H4 (cell line): ENCODE data around the gene PLCH1. TPM values are rescaled to one million over a fixed set of nuclear protein-coding genes. Genes with fewer than 3 reads are reported as not detected.

ENCODE experiments used
- DNase-seq: peaks from one replicate; pipeline ENCODE4 v3.0.0-alpha.2; 2015; ENCODE audit warnings: low spot score
- total RNA-seq: library from RNA; depleted of rRNA; stranded (reverse); fragments of >200 nt; shearing (Covaris generic); gene quantifications from 2 replicates; pipeline ENCODE4 v1.2.3, GENCODE V29; 2014

Gene PLCH1
- total RNA-seq, 1 experiment from 2014 or later = 1.1 TPM

DNA sequence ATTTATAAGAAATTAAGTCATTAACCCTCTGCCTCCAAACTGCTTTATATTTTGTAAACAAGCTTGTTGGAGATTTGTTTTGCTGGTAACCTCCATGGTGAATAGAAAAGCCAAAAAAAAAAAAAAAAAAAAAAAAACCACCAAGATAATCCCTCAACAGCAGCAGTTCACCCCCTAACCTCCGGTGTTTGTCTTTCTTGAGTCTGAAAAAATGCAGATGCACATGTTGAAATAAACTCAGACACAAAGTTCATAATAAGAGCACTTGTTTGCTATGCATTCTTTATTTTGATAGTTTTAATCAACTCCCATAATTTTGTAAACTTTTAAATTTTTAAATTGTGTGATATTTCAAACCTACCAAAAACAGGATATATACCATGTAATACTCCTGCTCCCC, 1.8 kb upstream of the PLCH1 start:
- DNase-seq = no peak

DNA sequence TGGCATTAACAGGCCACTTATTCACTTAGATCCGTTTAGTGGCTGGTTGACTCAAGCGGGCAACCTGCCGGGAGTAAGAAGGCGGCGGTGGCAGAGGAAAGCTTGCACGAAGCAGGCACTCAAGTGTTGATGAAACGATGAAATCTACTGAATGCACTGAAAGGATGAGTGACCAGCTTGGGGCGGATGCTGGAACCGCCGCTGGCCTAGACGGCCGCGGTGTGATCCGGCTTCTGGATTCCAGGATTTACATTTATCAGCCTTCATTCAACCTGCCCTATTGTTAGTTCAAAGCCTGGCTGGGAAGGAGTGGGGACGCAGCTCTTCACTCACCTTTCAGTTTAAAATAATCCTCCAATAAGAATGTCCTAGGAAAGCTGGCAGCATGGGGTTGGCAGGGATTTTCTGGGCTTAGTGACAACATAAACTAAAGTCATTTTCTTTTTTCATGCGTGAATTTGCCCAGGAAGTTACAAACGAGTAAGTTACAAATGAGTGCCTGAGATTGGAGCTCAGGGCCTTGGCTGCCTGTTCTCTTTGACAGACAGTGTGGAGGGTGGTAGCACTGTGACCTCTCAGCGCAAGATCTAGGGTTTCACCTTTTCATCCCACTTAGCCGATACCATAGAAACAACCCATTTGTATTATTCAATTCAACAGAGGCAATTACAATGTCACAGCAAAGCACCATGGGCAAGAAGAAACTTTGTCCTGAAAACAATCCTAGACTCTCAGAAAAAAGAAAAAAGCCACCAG, 1.1 kb upstream of the PLCH1 start:
- peak; percentile 35 for DNase-seq

DNA sequence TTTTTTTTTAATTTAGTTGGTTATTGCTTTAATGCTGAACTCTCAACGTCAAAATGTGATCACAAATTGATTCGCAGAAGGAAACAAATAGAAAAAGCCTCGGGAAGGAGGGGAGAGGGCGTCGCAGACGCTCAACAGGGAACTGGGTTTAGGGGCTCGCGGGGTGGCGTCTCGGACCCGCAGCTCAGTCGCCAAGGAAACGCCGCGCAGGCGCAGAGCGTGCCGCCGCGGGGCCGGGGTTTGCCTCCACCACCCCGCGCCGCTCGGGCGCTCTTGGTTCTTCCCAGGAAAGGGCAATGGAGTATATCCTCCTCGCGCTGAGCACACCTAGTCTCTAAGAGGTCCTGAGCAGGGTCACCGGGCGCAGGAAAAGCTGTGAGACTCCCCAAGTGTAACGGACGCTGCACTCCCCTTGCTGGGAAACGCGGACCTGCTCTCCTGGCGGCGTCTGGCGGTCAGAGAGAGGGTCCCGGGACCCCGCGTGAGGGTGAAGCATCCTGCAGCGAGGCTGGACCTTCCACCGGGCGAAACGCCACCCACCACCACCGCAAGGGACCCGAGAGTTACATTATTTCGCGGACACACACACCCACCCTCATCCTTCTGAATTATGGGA, 753 bp downstream of the PLCH1 start:
- peak; percentile 24 for DNase-seq

DNA sequence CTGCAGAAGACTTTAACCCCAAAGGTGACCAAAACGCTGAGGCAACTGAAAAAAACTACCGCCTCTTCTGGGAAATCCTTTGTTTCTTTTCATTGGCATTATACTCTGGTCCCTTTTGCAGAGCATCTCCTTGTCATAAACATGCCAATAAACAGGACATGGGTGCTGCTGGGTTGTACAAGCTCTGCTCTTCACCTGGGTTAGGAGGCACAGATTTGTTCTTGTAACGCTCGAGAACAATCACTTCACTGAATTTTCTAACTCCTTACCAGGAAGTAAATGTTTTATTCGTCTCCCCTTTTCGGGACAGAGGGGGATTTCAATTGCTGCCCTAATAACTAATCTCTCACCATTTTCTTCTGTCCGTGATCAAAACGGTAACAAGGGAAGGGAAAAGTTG, 1.3 kb downstream of the PLCH1 start:
- DNase-seq = no peak

DNA sequence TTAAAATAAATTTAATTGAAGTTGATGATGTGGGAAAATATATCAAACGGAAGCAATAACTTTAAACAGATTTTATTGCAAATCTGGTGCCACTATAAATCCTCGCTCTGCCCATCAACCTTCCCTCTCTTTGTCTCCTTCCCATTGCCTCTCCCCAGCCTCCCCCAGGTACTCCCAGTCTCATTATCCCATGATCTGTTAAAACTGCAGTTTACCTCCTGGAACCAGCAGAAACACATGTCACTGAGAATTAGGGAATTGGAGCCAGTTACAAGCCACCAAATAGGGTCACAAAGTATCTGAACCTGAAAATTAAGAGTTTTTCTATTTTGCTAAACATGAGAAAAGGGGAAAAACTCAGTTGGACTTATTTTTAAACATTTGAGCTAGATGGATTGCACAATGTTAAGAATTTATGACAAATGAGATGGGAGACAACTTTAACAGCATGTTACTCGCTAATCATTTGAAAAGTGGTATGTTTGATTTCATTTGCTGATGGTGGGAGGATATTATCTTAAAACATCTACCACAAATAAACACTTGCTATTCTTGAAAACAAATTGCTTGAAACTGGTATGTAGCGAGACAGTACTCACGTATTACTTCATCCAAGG, 2.4 kb downstream of the PLCH1 start:
- no peak for DNase-seq

DNA sequence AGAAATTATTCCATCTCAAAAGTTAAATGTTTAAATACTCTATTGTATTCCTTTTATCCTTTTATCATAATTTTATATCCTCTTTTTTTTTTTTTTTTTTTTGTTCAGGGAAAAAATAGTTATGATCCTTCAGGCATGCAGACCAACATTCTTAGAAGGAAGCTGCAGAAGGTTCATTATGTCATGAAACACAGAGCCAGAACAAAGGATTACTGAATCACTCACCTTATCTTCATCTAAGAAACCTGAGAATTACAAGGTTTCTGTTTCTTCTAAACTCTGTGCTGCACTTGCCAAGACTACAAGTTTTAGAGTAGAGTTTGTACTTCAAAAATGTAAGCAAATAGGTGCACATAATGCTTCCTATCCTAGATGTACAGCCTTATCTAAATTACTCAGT, 3.3 kb downstream of the PLCH1 start:
- no peak for DNase-seq

DNA sequence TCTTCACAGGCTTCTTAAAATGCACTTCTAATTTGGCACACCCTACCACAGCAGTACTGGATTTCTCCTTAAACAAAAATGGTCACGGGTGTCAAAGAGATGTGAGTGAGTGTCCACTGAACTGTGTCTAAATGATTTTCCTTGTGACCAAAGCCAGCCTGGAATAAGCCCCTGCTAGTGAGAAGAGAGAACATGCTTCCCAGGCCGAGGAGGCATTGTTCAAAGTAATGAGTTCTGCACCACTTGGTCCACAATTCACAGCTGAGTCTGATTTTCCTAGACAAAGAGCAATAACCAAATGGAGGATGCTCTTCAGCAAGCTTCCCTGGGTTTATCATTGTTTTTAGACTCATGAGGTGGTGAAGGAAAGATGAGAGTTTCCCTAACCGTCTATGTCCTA, 3.8 kb downstream of the PLCH1 start:
- no peak for DNase-seq

DNA sequence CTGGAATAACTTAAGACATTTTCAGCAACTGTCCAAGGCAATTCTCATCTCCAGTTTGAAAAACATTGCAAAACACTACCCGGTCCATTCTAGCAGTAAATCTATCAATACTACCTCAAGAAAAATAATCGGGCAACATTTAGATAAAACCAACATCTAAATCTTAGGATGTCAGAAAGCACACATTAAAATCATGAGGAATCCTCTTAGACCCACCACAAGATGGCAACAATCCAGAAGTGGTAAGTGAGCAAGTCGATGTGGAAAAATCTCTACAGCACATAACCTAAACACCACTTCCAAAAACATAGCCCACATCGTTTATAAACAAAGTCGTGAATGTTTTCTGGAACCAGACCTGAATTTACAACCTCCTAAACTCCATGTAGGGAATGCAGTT, 5.7 kb downstream of the PLCH1 start:
- DNase-seq = peak; percentile 66

DNA sequence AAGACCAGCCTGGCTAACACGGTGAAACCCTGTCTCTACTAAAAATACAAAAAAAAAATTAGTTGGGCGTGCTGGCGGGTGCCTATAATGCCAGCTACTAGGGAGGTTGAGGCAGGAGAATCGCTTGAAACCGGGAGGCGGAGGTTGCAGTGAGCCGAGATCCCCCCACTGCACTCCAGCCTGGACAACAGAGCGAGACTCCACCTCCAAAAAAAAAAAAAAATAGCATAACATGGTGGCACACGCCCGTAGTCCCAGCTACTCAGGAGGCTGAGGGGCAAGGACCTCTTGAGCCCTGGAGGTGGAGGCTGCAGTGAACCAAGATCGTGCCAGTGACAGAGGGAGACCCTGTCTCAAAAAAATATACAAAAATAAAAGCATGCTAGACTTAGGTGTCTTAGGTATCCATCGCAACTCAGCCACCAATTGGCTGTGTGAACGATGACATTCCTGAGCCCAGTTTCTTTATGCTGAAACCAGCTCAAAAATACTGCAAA, 6.2 kb downstream of the PLCH1 start:
- DNase-seq = no peak

DNA sequence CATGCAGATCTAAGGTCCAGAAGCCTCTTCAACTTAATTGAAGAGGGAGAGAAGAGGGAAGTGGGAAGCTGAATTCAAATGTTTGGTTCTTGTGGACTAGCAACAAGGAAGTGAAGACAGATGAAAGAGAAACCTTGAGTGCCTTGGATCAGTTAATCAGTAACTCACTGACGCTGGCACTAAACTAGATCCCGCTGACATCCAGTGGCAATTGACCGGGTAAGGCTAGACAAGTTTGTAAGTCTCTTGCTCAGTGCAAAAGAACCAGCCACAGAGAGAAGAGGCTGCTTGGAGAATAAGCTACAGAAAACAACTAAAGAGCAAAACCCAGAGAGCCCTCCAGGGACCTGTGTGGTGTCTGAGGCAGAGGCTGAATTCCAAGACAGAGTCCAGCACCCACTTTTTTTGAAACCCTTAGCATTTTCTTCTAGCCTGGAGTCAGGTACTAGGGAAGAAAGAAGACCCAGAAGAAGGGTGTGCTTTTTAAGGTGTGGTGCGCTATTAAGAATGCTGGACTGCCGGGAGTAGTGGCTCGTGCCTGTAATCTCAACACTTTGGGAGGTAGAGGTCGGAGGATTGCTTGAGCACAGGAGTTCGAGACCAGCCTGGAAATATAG, 6.9 kb downstream of the PLCH1 start:
- no peak for DNase-seq

DNA sequence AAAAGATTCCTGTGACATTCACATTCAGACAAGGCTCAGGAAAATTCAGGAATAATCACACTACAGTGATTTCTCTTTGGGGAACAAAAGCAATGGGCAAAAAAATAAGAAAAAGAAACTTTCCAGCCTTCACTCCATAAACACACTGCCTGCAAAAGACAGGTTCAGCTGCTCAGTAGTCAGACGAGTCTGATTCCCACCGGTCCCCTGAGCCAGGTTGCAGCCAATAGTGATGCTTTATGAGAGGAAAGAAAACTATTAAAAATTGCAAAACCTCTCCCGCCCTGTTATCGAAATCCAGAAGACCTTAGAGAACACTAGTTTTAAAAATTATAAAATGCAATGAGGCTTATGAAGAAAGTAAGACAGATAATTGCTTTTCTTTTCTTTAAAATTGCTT, 8.5 kb downstream of the PLCH1 start:
- DNase-seq = no peak

DNA sequence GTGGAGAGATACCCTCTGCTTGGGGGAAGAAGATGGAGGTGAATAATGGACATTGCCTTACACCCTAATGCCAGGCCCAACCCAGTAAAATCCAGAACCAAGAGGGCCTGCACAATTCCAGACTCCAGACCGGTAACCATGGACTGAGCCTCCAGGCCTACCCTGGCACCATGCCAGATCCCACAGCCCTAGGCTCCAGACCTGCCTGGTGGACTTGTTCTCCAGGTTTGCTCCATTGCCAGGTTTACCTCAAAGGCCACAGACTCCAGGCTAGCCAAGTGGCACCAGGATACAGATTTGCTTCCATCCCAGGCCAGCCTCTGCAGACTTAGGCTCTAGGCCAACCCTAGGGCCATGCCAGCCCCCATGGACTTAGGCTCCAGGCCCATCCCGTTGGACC, 14.0 kb downstream of the PLCH1 start:
- DNase-seq = no peak

DNA sequence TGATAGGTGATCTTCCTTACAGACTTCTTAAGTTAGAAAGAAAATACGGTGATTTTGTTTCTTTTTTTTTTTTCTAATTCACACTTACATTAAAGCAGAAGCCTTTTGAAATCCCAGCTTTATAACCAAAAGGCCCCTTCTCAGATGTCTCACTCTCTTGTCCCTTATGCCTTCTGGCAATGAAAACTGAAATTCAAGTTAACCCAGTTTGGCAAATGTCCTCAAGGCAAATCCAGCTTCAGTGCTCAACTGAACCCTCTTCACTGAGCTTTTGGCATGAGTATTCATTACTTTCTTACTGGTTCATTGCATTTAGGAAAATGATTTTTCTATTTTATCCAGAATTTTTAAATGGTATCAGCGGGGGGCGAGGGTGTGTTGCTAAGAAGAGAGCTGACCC, 17.0 kb downstream of the PLCH1 start:
- no peak for DNase-seq

DNA sequence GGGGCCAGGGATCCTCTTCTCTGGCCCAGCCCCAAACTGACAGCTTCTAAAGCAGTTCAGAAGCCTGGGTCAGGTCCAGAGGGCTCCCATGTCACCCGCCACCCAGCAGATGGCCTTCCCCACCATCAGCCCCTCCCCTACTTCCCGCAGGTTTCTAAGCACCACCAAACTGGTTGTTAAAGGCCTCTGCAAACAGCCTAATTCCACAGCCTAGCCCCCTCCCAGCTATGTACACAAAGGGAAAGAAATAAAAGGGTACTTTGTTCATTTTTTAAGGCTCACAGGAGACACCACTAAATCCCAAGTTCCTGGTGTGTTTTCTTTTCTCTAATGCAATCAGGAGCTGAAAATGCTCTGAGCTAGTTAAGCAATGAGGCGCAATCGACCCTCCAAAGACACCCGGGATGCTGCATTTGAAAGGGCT, 30.6 kb downstream of the PLCH1 start:
- DNase-seq = no peak

DNA sequence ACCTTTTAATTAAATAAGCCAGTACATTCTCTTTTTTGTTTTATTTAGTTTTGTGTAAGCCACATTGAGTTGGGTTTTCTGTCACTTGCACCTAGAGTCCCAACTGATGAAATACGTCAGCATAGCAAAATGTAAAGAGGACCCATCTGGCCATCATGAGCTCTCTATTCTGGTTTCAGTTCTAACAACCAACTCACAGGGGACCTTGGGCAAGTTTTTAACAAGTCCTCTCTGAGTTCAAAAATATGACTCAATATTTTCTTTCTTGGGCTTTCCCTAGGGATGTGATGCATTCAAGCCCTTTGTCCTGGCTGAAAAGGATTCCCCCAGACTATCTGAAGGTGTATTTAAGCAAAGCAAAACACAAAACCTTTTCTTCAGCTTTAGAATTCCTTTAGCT, 32.9 kb downstream of the PLCH1 start:
- no peak for DNase-seq

DNA sequence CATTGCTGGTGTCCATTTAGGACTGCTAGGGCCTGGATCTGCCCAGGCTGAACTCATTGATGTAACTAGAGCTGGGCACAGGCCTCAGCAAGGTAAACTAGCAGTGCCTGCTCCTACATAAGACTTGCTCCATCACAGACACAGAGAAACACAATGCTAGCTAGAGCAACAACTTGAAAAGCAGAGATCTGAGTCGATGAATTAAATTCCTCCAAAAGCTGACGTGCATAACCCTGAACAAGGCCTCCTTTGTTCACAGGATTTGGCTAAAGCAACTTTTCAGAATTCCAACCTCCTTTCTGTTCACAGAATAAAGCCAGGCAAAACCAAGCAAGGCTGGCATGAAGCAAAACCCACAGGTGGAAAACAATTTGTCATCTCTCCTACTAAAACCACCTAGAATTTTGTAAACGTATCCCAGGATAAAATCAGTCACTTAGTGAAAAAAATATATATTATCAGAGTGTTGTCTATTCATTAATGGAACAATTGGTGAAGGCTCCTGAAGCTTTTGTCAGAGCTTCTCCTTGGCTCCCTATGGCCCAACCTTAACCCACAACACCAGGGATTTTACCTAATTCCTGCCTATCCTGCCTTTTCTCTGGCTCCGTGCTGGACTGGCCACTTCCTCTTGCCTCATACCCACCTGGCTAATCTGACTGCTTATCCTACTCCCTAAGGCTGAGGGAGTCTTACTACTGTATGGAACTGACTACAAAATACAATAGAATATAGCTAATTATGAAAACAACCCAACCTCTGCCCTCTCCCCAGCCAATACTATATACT, 39.9 kb downstream of the PLCH1 start:
- no peak for DNase-seq

DNA sequence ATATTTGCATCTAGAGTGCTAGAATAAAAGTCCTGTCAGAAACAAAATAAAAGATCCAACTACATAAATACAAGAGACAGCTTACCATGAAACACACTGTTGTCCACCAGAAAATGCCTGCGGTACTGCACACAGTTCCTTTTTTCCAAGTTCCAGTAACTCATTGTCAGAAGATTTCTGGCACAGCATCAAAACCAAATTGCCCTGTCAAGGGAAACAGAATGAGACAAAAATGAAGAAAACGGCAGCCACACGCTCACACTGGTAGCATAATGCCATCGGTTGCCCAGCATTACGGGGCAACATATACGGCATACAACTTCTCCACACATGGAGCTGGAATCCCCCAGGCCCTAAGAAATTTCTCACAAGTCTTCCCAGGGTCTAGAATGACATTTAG, 40.8 kb downstream of the PLCH1 start:
- no peak for DNase-seq

DNA sequence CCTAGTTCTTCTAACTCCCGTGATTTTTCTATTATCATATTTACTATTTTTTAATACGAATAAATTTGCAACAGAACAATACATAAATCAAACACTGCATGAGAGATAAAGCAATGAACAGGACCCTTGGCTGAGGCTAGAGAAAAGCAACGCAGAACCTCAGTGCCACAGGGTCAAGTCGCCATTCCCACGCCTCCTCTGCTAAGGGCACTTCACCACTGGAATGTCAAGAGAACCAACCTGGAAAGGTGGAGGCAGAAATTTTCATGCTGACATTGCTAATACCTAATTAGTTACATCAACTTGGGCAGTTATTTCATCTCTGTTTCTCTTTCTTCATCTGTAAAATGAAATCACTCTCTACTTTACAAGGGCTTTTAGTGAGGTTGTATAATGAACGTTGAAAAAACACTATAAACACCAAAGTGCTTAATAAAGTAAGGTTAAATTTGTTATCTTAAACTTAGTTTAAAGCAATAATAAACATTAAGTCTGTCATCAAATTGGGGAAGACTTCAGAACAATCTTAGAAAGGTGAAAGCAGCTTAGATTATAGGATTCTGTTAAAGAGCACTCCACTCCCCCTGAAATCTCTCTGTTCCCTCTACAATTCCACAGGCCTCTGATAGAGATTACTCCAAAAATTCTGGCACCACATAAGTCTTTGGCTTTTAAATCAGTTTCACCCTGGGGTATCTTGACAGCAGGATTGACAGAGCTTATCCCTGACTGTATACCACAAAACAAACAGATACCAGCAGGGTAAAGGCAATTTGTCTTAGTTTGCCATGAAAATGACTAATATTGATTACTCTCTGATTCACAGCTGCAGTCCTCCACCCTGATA, 41.9 kb downstream of the PLCH1 start:
- no peak for DNase-seq

DNA sequence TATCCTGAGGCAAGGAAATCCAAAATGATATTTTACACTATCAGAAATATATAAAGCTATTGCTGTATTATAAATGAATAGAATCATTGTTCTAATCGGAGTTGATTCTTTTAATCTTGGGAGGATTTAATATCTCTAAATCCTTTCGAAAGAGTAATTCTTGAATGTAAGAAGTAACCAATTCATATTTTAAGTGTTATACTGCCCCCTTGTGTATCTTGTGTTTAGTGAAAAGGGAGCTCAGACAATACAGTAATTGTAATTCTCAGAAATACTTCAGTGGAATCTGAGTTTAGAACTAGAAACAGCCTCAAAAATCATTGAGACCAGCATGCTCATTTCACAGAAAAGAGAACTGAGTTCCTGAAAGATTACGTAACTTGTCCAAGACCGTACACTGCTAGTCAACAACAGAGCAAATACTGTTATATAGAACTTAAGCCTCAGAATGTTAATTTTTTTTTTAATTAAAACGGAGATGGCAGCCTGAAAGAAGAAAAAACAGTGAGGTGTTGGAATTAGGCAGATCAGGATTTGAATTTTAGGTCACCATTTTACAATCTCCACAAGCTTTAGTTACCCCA, 42.9 kb downstream of the PLCH1 start:
- peak; percentile 70 for DNase-seq

DNA sequence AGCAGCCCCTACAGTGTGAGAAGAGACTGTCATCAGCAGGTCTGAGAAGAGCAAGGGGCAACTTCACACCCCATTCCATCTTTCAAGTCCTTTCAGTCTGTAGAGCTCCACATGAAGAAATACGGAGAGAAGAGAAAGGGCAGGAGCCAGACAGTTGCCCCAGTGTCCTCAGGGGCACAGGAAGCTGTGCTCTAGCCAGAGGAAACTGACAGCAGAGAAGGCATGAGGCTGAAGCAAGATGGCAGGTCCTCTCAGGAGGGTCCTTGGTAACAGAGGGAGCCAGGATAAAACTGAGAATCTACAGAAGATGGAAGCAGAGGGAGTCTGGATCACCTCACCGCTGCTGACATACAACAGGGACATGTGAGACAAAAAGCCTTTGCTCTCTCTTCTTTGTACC, 47.3 kb downstream of the PLCH1 start:
- no peak for DNase-seq

DNA sequence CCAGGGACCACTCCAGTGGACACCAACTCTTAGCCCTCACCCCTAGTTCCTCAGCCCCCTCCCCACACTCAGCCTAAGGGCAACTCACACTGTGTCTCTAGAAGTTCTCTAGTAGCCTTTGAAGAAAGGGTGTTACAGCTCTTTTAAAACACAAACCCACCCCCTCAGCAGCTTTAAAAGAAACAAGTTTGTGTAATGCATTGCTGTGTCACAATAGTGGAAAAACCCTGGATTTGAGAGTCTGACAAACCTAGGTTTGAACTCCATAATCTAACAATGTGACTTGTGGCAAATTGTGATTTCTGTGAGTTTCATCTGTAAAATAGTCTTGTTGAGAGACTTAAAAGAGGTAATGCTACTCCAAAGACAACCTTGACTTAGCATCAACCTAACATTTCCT, 54.0 kb downstream of the PLCH1 start:
- no peak for DNase-seq
